Esophagus muscularis mucosa (tissue), 4 donors: Measurements from ENCODE around the gene SERTAD1. TPM values are rescaled to one million over a fixed set of nuclear protein-coding genes. Genes with fewer than 3 reads are reported as not detected.
"Not testable (repeated sequence)": the region's sequence is repeated elsewhere in the genome, so short reads cannot be mapped to it uniquely, and the experiment has no call there.

ENCODE experiments used
- DNase-seq: peaks from one replicate; pipeline ENCODE4 v3.0.0-alpha.2; 2017; ENCODE audit errors: extremely low spot score
- H3K27ac ChIP-seq, 4 donors: fragments of 200-600 bp; sonication (generic); replicated peaks in 1 of 4; 1 replicate in 3 of 4; 2 replicates in 1 of 4; pipeline ENCODE4 v1.5.1; 2016 to 2019; ENCODE audit warnings: mild to moderate bottlenecking in 1 of 4
- H3K27me3 ChIP-seq, 4 donors: fragments of 200-600 bp; sonication (generic); one replicate each; pipeline versions ENCODE4 v1.5.1 to v1.6.0; 2016 to 2019
- H3K36me3 ChIP-seq, 4 donors: fragments of 200-600 bp; sonication (generic); one replicate each; pipeline ENCODE4 v1.5.1; 2016 to 2019
- H3K4me1 ChIP-seq, 4 donors: fragments of 200-600 bp; sonication (generic); one replicate each; pipeline ENCODE4 v1.5.1; 2016 to 2019
- H3K4me3 ChIP-seq, 4 donors: fragments of 200-600 bp; sonication (generic); 1 replicate in 2 of 4; 2 replicates in 2 of 4; pipeline ENCODE4 v1.5.1; 2016 to 2019; ENCODE audit warnings: mild to moderate bottlenecking in 4 of 4, moderate library complexity in 1 of 4
- H3K9me3 ChIP-seq, 4 donors: fragments of 200-600 bp; sonication (generic); 1 replicate in 3 of 4; 2 replicates in 1 of 4; pipeline ENCODE4 v1.5.1; 2016 to 2019
- EP300 ChIP-seq: sonication (generic); formaldehyde crosslinking; IDR thresholded peaks from one replicate; pipeline ENCODE4 v1.6.1; 2017; ENCODE audit warnings: antibody characterized with exemption
- POLR2A ChIP-seq: fragments of 450-650 bp; IDR thresholded peaks from one replicate; pipeline ENCODE4 v1.6.1; 2017; ENCODE audit warnings: antibody characterized with exemption, moderate library complexity, mild to moderate bottlenecking, low read depth
- POLR2AphosphoS5 ChIP-seq, 2 donors: sonication (generic); formaldehyde crosslinking; IDR thresholded peaks; one replicate each; pipeline ENCODE4 v1.6.1; 2017; ENCODE audit warnings: antibody characterized with exemption in 2 of 2
- WGBS: methylation state at CpG from one replicate; pipeline ENCODE4 v1.1.5; 2018; 5-methylcytosine and 5-hydroxymethylcytosine counted together
- intact Hi-C: fragments of 100-400 bp; cut with DNase I; formaldehyde crosslinking; loops from one replicate; pipeline ENCODE4 v1.15.1; 2023
- total RNA-seq, 4 donors: library from RNA; depleted of rRNA; stranded (reverse); fragments of >200 nt; gene quantifications; one replicate each; pipeline versions ENCODE4 v1.1.0 to v1.2.1, GENCODE V29; 2016
- TF ChIP-seq, protein P1 (sequence below), 3 experiments: fragments of 200-600 bp in 2 of 3; fragments of 450-650 bp in 1 of 3; sonication (generic) in 2 of 3; IDR thresholded peaks; one replicate each; pipeline ENCODE4 v1.5.1; 2017 to 2019; ENCODE audit warnings: antibody characterized with exemption in 3 of 3, mild to moderate bottlenecking in 2 of 3, moderate library complexity in 1 of 3

SERTAD1 gene
- total RNA-seq, 4 donors from 2014 or later, result 13.7 to 73.1 (median 22.5) TPM

DNA sequence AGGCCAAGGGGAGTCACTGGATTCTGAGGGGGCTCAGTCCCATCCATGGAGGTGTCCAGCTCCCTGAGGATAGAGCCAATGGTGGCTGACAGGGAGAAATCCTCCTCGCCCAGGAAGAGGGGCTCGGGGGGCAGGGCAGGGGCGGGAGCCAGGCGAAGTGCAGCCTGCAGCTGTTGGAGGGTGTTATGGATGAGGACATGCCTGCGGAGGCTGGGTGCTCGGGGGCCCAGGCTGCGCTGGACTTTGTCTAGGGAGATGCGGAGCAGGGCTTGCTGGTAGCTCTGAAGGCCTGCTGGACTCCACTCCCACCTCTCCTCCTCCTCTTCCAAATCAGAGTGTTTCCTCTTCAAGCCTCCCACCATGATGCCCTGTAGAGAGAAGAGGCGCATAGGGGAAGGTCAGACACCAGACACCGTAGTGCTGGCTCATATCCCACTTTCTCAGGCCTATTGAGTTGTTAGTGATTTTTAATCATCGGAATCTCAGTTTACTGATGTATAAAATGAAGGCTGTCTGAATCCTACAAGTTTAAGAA is 16.0 kb upstream of the SERTAD1 start:
- peaks cover 26 to 47% (median 39%) of the 10 kb centered on the region in 4 donors for H3K4me1 ChIP-seq

DNA sequence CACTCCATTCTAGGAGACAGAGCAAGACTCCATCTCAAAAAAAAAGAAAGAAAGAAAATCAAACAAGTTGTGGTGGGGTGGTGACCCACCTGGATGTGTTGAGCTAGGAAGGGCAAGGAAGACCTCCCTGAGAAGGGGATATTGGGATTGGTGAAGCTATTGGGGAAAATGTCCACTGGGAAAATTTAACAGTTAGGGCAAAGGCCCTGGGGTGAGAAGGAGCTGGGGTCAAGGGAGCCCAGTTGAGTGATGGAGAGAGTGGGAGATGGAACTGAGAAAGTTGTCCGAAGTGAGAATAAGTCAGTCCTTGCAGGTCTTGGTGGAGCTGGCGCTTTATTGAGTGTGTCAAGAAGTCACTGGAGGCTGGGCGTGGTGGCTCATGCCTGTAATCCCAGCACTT is 12.5 kb upstream of the SERTAD1 start:
- no peak overlapping the region for H3K4me3 ChIP-seq
- WGBS, result 97% methylated on average over 3 of the region's 3 CpGs
- peak overlapping the region in 2 of 4 donors; percentile 3 to 27 for H3K27ac ChIP-seq
- DNase-seq, result no peak
- H3K27me3 ChIP-seq, result no peaks in the 10 kb centered on the region
- H3K36me3 ChIP-seq, result peaks cover 9 to 25% (median 22%) of the 10 kb centered on the region in 4 donors
- no peaks in the 10 kb centered on the region for H3K9me3 ChIP-seq
- H3K4me1 ChIP-seq, result peaks cover 32 to 55% (median 46%) of the 10 kb centered on the region in 4 donors
- TF ChIP-seq, protein P1, sequence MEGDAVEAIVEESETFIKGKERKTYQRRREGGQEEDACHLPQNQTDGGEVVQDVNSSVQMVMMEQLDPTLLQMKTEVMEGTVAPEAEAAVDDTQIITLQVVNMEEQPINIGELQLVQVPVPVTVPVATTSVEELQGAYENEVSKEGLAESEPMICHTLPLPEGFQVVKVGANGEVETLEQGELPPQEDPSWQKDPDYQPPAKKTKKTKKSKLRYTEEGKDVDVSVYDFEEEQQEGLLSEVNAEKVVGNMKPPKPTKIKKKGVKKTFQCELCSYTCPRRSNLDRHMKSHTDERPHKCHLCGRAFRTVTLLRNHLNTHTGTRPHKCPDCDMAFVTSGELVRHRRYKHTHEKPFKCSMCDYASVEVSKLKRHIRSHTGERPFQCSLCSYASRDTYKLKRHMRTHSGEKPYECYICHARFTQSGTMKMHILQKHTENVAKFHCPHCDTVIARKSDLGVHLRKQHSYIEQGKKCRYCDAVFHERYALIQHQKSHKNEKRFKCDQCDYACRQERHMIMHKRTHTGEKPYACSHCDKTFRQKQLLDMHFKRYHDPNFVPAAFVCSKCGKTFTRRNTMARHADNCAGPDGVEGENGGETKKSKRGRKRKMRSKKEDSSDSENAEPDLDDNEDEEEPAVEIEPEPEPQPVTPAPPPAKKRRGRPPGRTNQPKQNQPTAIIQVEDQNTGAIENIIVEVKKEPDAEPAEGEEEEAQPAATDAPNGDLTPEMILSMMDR (IDR thresholded peaks at IDR 0.05), result no peak
- TF ChIP-seq POLR2A (no peak), EP300 (no peak), POLR2AphosphoS5 (IDR thresholded peaks at IDR 0.05) (no peak)
- intact Hi-C loops, result no loop called here

More for the DNA sequence above, 16.0 kb upstream of the SERTAD1 start:
- TF ChIP-seq POLR2AphosphoS5 (IDR thresholded peaks at IDR 0.05) (no peak), EP300 (no peak), POLR2A (no peak)
- TF ChIP-seq, protein P1 (IDR thresholded peaks at IDR 0.05), result no peak
- 56% methylated on average over 8 of the region's 11 CpGs for WGBS
- Histone ChIP-seq H3K4me3 (peak overlapping the region in 3 of 4 donors; percentile 7 to 100 (median 99)), H3K27ac (peak overlapping the region; percentile 90 to 99 (median 98)), H3K36me3 (peaks cover 9 to 28% (median 23%) of the 10 kb centered on the region in 4 donors), H3K27me3 (no peaks in the 10 kb centered on the region), H3K9me3 (no peaks in the 10 kb centered on the region)
- intact Hi-C loops, result no loop called here
- no peak for DNase-seq

DNA sequence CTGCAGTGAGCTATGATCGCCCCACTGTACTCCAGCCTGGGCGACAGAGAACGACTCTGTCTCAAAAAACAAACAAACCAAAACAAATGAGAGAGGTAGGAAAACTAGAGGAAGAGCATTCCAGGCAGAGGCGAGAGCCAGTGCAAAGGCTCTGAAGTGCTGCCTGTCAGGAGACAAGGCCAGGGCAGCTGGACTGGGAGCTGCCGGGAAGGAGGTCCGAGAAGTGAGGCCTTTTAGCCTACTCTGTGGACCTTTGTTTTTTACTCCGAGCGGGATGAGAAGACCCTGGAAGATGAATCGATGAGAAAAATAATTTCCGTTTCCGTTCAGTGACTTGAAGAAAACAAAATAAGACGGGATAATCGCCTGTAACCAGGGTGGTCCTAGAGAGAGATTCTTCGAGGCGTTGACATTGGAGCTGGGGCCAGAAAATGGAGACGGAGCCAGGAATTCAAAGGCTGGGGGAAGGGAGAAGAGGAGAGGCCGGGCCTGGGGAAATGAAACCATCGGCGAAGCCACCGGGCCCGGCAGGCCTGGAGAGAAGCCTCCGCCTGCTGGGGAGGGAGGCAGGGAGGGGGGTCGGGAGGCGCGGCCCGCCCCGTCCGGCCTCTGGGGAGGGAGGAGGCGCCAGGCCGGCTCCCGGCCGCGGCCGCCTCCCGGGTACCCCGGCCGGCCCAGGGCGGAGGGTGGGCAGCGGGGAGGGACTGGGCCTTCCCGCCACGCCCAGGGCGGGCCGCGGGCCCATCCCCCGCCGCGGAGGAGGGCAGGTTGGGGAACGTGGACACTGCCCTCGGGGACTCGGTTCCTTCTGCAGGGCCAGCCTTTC is 7.8 kb upstream of the SERTAD1 start:
- H3K4me1 ChIP-seq, result peaks cover 22 to 33% (median 30%) of the 10 kb centered on the region in 4 donors
- under 1% methylated on average over 37 of the region's 50 CpGs for WGBS
- no peaks in the 10 kb centered on the region for H3K9me3 ChIP-seq
- H3K4me3 ChIP-seq, result peak overlapping the region; percentile 48 to 61 (median 57)
- H3K27ac ChIP-seq, result peak overlapping the region; percentile 87 to 91 (median 90)
- DNase-seq, result no peak
- intact Hi-C loops, result no loop called here
- H3K27me3 ChIP-seq, result no peaks in the 10 kb centered on the region
- H3K36me3 ChIP-seq, result no peaks in the 10 kb centered on the region
- peak; percentile 70 to 79 for TF ChIP-seq POLR2AphosphoS5 (IDR thresholded peaks at IDR 0.05)
- TF ChIP-seq, protein P1 (IDR thresholded peaks at IDR 0.05), result no peak

DNA sequence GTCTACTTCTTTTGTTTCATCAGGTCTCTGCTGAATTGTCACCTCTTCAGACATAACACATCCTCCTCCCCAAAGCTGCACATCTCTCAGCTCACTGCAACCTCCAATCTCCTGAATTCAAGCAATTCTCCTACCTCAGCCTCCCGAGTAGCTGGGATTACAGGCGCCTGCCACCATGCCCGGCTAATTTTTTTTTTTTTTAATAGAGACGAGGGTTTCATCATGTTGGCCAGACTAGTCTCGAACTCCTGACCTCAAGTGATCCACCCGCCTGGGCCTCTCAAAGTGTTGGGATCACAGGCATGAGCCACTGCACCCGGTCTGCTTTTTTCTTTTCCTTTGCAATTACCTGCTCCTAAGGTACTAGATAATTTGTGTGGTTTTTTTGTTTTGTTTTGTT is 7.0 kb upstream of the SERTAD1 start:
- DNase-seq, H3K36me3 ChIP-seq, H3K27me3 ChIP-seq, H3K9me3 ChIP-seq, intact Hi-C loops: not testable (repeated sequence)
- Histone ChIP-seq H3K4me1 (peaks cover 22 to 33% (median 30%) of the 10 kb centered on the region in 4 donors), H3K27ac (peak overlapping the region; percentile 87 to 91 (median 90)), H3K4me3 (peak overlapping the region; percentile 48 to 61 (median 57))
- WGBS, result 33% methylated on average over 7 of the region's 7 CpGs

DNA sequence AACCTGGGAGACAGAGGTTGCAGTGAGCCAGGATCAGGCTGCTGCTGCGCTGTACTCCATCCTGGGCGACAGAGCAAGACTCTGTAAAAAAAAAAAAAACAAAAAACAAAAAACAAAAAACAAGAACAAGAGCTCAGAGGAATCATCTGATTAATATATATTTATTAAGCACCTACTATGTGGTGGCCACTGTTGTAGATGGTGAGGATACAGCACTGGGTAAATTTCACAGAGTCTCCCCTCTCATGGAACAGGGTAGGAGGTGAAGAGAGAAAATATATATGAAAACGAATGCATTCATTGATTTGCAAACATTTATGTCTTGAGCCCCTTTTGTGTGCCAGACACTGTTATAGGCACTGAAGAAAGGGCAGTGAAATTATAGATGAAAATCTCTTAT is 5.9 kb upstream of the SERTAD1 start:
- intact Hi-C loops, result no loop called here
- TF ChIP-seq POLR2AphosphoS5 (IDR thresholded peaks at IDR 0.05) (no peak), POLR2A (no peak), EP300 (no peak)
- TF ChIP-seq, protein P1 (IDR thresholded peaks at IDR 0.05), result no peak
- WGBS, result 92% methylated on average over 3 of the region's 3 CpGs
- Histone ChIP-seq H3K9me3 (no peaks in the 10 kb centered on the region), H3K27ac (peak overlapping the region; percentile 87 to 91 (median 90)), H3K27me3 (no peaks in the 10 kb centered on the region), H3K4me3 (no peak overlapping the region), H3K4me1 (peaks cover 24 to 36% (median 32%) of the 10 kb centered on the region in 4 donors), H3K36me3 (no peaks in the 10 kb centered on the region)
- DNase-seq, result no peak

DNA sequence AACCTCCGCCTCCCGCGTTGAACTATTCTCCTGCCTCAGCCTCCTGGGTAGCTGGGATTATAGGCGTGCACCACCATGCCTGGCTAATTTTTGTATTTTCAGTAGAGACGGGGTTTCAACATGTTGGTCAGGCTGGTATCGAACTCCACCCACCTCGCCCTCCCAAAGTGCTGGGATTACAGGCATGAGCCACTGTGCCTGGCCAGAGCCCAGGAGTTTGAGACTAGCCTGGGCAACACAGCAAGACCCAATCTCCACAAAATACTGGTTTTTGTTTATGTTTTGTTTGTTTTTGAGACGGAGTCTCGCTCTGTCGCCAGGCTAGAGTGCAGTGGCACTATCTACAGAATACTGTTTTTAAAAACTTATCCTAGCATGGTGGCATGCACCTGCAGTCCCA is 4.5 kb upstream of the SERTAD1 start:
- H3K27ac ChIP-seq, H3K36me3 ChIP-seq, DNase-seq, H3K4me3 ChIP-seq, intact Hi-C loops, H3K9me3 ChIP-seq, H3K27me3 ChIP-seq: not testable (repeated sequence)
- H3K4me1 ChIP-seq, result peaks cover 28 to 41% (median 38%) of the 10 kb centered on the region in 4 donors
- 94% methylated on average over 10 of the region's 10 CpGs for WGBS

DNA sequence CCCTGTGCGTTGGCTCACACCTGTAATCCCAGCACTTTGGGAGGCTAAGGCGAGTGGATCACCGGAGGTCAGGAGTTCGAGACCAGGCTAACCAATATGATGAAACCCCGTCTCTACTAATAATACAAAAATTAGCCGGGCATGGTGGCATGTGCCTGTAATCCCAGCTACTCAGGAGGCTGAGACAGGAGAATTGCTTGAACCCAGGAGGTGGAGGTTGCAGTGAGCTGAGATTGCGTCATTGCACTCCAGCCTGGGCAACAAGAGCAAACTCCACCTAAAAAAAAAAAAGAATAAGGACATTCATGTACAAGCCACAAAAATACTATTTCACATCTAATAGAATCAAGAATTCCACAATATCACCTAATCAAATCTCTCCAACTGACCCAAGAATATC is 2.4 kb upstream of the SERTAD1 start:
- H3K4me1 ChIP-seq, result peaks cover 26 to 42% (median 39%) of the 10 kb centered on the region in 4 donors
- DNase-seq, H3K27me3 ChIP-seq, intact Hi-C loops, H3K27ac ChIP-seq, H3K36me3 ChIP-seq, H3K4me3 ChIP-seq, H3K9me3 ChIP-seq: not testable (repeated sequence)
- WGBS, result 97% methylated on average over 7 of the region's 7 CpGs
